HG02943 (cell line): ENCODE results near the gene GLRX.

ENCODE experiments used
- ATAC-seq: cut with Tn5 transposase; IDR thresholded peaks from one replicate; pipeline ENCODE4 v1.9.1; 2021; ENCODE audit warnings: mild to moderate bottlenecking, low read depth, moderate library complexity; ENCODE audit not compliant: unreplicated experiment

GLRX gene

GRCh38 chr5:95810305-95811125 lies 12.0 kb downstream of the GLRX start:
- no peak for ATAC-seq

- ATAC-seq: no peak
These were observed 13.0 kb downstream of the GLRX start for GRCh38 chr5:95809414-95809960.

GRCh38 chr5:95808686-95809413 lies 13.7 kb downstream of the GLRX start:
- peak; percentile 100 for ATAC-seq

GRCh38 chr5:95808013-95808685 lies 14.4 kb downstream of the GLRX start:
- no peak for ATAC-seq

DNA sequence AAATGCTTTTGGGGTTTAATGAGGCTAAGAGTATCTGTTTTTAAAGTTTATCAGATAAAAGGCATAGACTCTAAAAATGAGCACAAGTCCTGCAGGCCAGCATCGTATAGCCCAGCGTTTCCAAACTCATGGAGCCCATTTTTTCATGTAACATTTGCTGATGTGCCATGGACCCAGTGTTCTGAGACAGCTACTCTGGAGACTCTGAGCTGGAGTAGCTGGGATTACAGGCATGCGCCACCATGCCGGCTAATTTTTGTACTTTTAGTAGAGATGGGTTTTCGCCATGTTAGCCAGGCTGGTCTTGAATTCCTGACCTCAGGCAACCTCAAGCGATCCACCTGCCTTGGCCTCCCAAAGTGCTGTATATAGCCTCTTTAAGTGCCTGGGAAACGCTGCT lies 15.8 kb downstream of the GLRX start:
- no peak for ATAC-seq

GRCh38 chr5:95804736-95805539 lies 17.6 kb downstream of the GLRX start:
- ATAC-seq: no peak

- no peak for ATAC-seq
These were observed 19.0 kb downstream of the GLRX start for GRCh38 chr5:95803271-95804148.

DNA sequence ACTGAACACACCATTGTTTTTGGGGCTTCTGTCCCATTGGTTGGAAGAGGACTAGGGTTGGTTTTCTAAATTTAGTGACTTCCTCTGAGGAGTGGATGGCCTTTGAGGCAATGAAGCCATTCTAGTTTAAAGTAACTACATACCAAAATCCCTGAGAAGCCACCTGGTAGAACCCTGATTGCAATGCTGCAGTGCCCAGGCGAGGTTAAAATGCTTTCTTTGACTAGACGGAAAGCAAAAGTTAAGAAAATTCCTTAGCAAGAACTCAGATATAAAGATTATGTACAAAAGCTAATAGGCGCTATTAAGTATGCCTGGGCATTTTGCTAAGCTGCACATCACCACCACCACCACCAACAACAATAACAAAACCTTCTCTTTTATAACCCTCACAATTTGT lies 20.6 kb downstream of the GLRX start:
- no peak for ATAC-seq

DNA sequence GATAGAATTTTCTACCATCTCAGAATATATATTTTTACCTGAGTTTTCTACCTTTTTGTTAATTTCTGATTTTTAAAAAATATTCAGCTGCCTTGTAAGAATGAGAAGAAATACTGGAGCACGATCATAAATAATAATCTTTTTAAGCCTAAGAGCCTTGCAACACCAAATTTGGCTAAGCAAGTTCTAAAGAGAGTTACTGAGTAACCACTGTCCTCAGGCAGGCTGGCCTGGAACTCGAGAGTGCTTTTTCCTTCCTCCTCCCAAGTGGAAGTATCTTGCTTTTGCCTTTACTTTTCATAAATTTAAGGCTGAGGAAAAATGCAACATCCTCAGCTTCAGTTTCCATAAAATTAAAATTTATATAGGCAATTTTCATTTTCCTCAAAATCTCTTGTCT lies 21.0 kb downstream of the GLRX start:
- ATAC-seq: no peak

DNA sequence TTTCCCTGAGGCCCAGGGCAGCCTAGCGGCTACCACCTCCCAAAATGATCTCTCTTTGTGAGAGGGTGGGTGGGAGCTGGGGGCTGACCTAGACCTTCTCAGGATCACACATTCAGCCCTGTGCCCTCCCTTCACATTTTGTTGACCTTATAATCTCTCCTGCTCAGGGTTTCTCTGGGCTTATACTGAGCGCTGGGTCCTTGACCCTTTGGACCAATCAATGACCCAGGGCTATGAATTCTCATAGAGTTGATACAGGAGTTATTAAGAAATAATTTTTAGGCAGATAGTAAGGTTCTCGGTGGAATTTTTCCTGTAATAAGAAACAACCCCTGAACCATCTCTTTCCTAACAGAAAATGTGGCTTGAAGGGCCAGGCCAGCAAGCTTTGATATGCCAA lies 22.0 kb downstream of the GLRX start:
- no peak for ATAC-seq

- no peak for ATAC-seq
These were observed 23.2 kb downstream of the GLRX start for GRCh38 chr5:95799191-95799835.

- no peak for ATAC-seq
These were observed 24.0 kb downstream of the GLRX start for GRCh38 chr5:95798545-95798944.

DNA sequence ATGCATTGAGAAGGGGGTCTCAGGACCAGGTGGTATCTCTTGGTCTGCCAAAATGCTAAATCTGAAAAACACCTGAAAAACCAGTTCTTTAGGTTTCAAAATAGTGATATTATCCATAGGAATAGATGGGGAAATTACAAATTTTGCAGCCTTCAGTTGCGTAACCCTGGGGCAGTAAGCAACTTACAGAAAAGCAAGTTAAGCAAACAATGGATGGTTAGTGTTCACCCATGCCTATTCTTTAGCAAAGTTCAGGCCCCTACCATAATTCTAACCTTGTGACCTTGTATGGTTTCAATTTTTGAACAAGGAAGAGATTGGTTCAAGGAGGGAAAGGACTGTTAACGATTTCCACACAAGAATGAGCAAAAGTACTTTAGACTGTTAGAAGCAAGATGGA lies 24.5 kb downstream of the GLRX start:
- ATAC-seq: no peak

DNA sequence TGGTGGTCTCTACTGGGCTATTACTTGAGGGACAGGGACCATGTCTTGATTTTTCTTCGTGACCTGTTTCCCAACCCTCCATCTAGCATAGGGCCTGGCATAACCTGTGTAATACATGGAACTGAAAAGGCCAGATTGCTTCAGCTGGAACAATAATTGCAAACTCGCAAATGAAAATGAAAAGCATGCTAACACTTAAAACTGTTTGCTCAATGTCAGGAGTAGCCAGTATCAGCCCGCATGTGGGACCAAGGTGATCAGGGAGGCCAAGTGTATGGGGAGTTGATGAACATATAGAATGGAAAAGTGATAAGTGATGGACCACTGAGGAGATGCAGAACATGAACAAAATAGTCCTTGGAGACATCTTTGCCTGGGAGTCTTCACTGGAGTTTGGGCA lies 25.2 kb downstream of the GLRX start:
- no peak for ATAC-seq

DNA sequence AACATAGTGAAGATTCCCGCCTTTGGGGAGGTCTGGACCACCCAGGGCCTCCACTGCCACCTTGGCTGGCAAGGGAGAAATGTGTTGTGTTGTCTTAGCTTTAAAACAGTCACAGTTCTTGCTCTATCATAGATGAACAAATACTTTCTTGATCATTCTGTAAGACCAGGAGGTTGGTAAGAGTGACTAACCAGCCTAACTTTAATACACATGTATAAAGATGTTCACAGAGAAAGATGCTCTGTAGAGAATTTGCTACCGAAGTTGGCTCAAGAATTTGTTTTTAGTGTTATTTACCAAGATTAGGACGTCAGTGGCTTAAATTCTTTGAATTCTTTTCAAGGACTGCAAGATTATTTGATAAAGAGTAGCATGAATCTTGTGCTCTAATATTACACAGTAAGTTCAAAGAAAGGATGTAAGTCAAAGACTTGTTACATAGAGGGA lies 28.4 kb downstream of the GLRX start:
- ATAC-seq: no peak

GRCh38 chr5:95791751-95792150 lies 30.8 kb downstream of the GLRX start:
- no peak for ATAC-seq

GRCh38 chr5:95788493-95788892 lies 34.0 kb downstream of the GLRX start:
- no peak for ATAC-seq

DNA sequence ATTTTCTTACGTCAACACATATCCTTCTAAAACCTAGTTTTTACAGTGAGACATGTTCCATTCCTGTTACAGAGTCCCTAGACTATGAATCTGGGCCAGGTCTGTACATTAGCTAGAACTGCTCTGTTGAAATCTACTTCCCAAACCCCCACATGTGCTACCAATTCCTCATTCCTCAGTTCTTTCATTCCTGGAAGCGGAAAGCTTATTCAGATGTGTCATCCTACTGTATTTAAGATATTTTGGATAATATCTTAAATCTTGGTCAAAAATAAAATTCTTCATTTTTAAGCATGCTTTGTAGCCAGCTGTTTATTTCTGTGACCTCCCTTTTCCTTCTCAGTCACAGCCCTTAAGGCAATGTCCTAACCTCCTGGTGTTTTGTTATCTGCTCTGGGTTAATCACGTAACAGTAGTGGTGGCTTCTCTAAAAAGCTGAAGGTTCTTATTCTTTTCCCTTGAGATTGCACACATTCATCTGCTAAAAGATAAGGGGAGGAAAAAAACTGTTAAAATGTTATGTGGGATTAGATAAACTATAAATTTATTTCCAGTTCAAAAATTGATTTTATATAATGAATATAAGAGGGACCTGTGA lies 35.6 kb downstream of the GLRX start:
- no peak for ATAC-seq
